Loucy (cell line): ENCODE measurements around the gene PAPOLB.

Source experiments
- EZH2phosphoT487 ChIP-seq: fragments of 200-600 bp; IDR thresholded peaks from 2 replicates; pipeline ENCODE4 v1.6.1; 2018; ENCODE audit warnings: antibody characterized with exemption, mild to moderate bottlenecking, moderate library complexity, borderline replicate concordance
- TF ChIP-seq, protein P1 (sequence below): fragments of 200-600 bp; sonication (generic); conservative IDR thresholded peaks from 2 replicates; pipeline ENCODE4 v1.5.1; 2014; ENCODE audit warnings: mild to moderate bottlenecking, antibody characterized with exemption, low read length

GRCh38 chr7:4808026-4808425 is 53.8 kb downstream of the PAPOLB start:
- TF ChIP-seq, protein P1, sequence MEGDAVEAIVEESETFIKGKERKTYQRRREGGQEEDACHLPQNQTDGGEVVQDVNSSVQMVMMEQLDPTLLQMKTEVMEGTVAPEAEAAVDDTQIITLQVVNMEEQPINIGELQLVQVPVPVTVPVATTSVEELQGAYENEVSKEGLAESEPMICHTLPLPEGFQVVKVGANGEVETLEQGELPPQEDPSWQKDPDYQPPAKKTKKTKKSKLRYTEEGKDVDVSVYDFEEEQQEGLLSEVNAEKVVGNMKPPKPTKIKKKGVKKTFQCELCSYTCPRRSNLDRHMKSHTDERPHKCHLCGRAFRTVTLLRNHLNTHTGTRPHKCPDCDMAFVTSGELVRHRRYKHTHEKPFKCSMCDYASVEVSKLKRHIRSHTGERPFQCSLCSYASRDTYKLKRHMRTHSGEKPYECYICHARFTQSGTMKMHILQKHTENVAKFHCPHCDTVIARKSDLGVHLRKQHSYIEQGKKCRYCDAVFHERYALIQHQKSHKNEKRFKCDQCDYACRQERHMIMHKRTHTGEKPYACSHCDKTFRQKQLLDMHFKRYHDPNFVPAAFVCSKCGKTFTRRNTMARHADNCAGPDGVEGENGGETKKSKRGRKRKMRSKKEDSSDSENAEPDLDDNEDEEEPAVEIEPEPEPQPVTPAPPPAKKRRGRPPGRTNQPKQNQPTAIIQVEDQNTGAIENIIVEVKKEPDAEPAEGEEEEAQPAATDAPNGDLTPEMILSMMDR: no peak
- TF ChIP-seq EZH2phosphoT487: no peak
